ENCODE data around the gene TMEM97. TPM values are rescaled to one million over a fixed set of nuclear protein-coding genes. Genes with fewer than 3 reads are reported as not detected.

Gene TMEM97
- total RNA-seq, 1 donor from 2014 or later = 26.0 TPM

GRCh38 chr17:28363776-28364650, 45.0 kb downstream of the TMEM97 start:
- no peak for DNase-seq (ENCODE audit: low read depth)

- no peak for DNase-seq (ENCODE audit: low read depth)
These were observed 45.8 kb downstream of the TMEM97 start, which contains the start of gene SEBOX for GRCh38 chr17:28364665-28365363. Gene SEBOX (minus strand): TSS chr17:28365199. CDS start chr17:28365151, 48 bp downstream.

GRCh38 chr17:28365487-28365886, 46.5 kb downstream of the TMEM97 start:
- no peak for DNase-seq (ENCODE audit: low read depth)

DNA sequence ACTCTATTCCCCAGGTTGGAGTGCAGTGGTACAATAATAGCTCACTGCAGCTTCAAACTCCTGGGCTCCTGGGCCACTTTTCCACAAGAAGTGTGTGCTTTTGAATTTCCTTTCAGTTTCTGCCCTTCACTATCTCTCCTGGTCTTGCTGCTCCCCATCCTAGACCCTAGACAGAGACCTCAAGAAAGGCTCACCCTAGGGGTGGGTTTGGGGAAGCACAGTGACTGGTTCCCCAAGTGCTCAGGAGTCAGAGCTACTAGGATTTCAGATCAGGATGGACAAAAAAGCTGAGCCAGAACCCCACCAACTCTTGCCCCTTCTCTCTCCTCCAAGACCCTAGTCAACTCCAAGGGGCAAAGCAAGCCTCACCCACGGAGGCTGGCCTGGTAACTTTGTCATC, 47.6 kb downstream of the TMEM97 start:
- DNase-seq (ENCODE audit: low read depth) = no peak

GRCh38 chr17:28367641-28368305, 48.8 kb downstream of the TMEM97 start:
- DNase-seq (ENCODE audit: low read depth) = no peak

DNA sequence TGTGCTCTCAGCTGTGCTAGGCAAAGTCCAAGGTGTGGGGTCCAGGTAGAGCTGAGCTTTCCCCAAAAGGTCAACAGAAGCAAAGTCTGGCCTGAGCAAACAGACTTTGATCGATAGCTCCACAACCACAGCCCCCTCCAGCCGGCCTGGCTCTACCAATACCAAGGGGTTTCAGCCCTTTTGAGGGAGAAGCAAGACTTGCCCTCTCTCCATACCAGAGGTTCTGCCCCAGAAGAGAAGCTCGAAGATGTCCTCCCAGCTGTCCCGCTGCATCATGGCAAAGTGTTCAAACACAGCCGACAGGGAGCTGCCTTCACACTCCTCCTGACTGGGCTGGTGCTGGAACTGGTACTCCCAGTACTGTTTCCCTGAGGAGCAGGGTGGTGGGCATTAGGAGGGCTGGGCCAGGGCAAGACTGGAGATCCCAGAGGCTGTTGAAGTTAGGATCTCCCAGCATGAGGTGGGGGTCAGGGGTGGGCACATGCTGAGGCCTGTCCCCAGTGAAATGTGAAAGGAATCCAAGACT, 49.4 kb downstream of the TMEM97 start:
- DNase-seq (ENCODE audit: low read depth) = no peak

GRCh38 chr17:28368915-28369683, 50.1 kb downstream of the TMEM97 start:
- no peak for DNase-seq (ENCODE audit: low read depth)

DNA sequence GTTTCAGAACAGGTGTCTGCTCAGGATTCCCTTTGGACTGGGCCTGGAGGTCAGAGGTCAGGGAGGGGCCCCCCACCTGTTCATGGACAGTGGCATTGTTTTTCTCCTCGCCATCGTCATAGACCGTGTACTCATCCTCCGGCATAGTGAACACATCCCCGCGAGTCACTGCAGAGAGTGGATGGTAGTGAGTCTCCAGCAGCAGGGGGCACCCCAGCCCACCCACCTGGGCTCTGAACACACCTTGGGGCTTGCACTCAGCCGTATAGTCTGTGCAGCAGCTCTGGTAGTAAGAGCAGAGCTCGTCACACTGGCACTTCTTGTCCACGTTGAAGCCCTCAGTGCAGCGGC, 50.7 kb downstream of the TMEM97 start:
- DNase-seq (ENCODE audit: low read depth) = no peak

DNA sequence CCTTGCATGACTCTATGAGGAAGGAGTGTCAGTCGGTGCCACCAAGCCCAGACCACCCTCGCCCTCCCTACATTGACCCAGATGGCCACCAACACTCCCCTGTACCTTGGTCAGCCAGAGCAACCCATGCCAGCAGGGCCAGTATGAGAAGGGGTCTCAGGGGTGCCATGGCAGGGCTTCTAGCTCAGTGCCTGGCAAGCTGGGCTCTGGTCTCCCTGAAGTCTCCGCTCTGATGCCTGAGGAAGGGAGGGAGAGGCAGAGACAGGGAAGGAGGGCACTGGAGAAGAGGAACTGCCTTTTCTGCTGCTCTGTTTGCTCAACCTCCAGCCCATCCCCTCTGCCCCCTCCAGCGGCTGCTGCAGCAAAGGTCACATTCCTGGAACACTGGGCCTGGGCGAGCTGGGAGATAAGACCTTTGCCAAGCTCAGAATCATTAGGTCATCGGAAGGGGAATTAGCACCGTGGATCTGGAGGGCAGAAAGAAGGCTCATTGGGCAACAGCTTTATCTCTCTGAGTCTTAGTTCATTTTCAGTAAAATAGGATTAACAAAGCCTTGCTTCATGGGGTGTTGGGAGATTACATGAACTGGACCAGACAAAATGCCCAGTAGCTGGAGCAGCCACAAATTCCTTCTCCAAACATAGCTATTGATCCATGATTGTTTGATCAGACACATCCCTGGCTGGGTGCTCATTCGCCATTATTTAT, 51.2 kb downstream of the TMEM97 start, which contains the start of gene VTN:
Gene VTN (minus strand): TSS at position 273 of the 709 bp plus-strand sequence. CDS start 104 bp downstream, at position 169.
- peak; percentile 26 for DNase-seq (ENCODE audit: low read depth)

GRCh38 chr17:28370744-28371103, 51.7 kb downstream of the TMEM97 start:
- DNase-seq (ENCODE audit: low read depth) = no peak

GRCh38 chr17:28371245-28372202, 52.5 kb downstream of the TMEM97 start, which contains the start of gene SARM1:
Gene SARM1 (plus strand): TSS chr17:28371694. CDS start chr17:28372033, 339 bp downstream.
- peak; percentile 78 for DNase-seq (ENCODE audit: low read depth)

GRCh38 chr17:28372203-28372944, 53.4 kb downstream of the TMEM97 start:
- DNase-seq (ENCODE audit: low read depth) = peak; percentile 24

GRCh38 chr17:28372945-28373274, 53.9 kb downstream of the TMEM97 start:
- DNase-seq (ENCODE audit: low read depth) = no peak

Small RNA genes within 50 kb of the gene (microRNA-seq; reads per million reads assigned to microRNA genes)
- gene MIR4723 = not detected

Other genes starting within 250 kb of the TMEM97 start
- 26.2 and 31.7 TPM in 2 replicates for gene IFT20, start 16.3 kb downstream of the TMEM97 start, total RNA-seq
- gene TNFAIP1, start 16.6 kb downstream of the TMEM97 start, total RNA-seq = 69.0 and 91.3 TPM in 2 replicates
- 118 and 127 TPM in 2 replicates for gene POLDIP2, start 38.3 kb downstream of the TMEM97 start, total RNA-seq
- not detected in 2 replicates for gene SEBOX, start 46.0 kb downstream of the TMEM97 start, total RNA-seq
- 0.21 and 0.26 TPM in 2 replicates for gene VTN, start 51.1 kb downstream of the TMEM97 start, total RNA-seq
- gene SARM1, start 52.5 kb downstream of the TMEM97 start, total RNA-seq = 8.6 and 13.9 TPM in 2 replicates
- gene SLC46A1, start 87.0 kb downstream of the TMEM97 start, total RNA-seq = 1.8 and 3.2 TPM in 2 replicates
- gene SLC13A2, start 154.4 kb downstream of the TMEM97 start, total RNA-seq = not detected in 2 replicates
- gene FOXN1, start 187.1 kb downstream of the TMEM97 start, total RNA-seq = not detected in 2 replicates
- 74.8 and 222 TPM in 2 replicates for gene UNC119, start 233.4 kb downstream of the TMEM97 start, total RNA-seq

Data from myocyte (in vitro differentiated cells).